ENCODE measurements around the gene TSPAN9. TPM values are rescaled to one million over a fixed set of nuclear protein-coding genes. Genes with fewer than 3 reads are reported as not detected.

Gene TSPAN9
- total RNA-seq, 1 experiment from 2014 or later = 13.2 TPM

- ChIA-PET RAD21 (ENCODE audit: low non-redundant PET in 1 of 2, low total read pairs in 2 of 2, uncharacterized antibody in 2 of 2, unreplicated experiment in 2 of 2) (no interaction called here), POLR2A (no interaction called here), CTCF (no interaction called here)
- Histone ChIP-seq H3K4me1 (ENCODE audit: control insufficient read depth in 1 of 2, insufficient read depth in 2 of 2, low read length in 2 of 2) (no peaks in the 10 kb centered on the region), H3K36me3 (ENCODE audit: control insufficient read depth in 1 of 2, insufficient read depth in 2 of 2, low read length in 2 of 2) (no peaks in the 10 kb centered on the region), H3K27me3 (ENCODE audit: insufficient read depth, low read length) (no peaks in the 10 kb centered on the region), H3K79me2 (ENCODE audit: insufficient read depth, low read length) (no peaks in the 10 kb centered on the region), H3K9ac (ENCODE audit: low read length) (no peak overlapping the region), H3K9me3 (ENCODE audit: control insufficient read depth in 1 of 2, insufficient read depth in 1 of 2, low read depth in 1 of 2, low read length in 2 of 2) (no peaks in the 10 kb centered on the region), H3K27ac (ENCODE audit: low read depth, low read length) (no peak overlapping the region), H2AFZ (ENCODE audit: low read depth, low read length, poor library complexity, severe bottlenecking) (no peak overlapping the region), H3K9me2 (ENCODE audit: insufficient read depth) (no peaks in the 10 kb centered on the region), H3K4me2 (ENCODE audit: low read length) (no peak overlapping the region), H4K20me1 (ENCODE audit: insufficient read depth) (no peaks in the 10 kb centered on the region), H3K4me3 (replicated peaks in 1 of 2; ENCODE audit: low read depth in 1 of 2, low read length in 2 of 2) (no peak overlapping the region)
- no peak for ATAC-seq
- no peak for DNase-seq (ENCODE audit: low read depth, low spot score)
- intact Hi-C loops (cut with micrococcal nuclease) = no loop called here
- BruUV-seq (replicated peaks) = no TSS peak
- TF ChIP-seq POLR2A (IDR thresholded peaks at IDR 0.05; ENCODE audit: borderline replicate concordance, extremely low read depth, insufficient read depth, insufficient read length) (no peak), EZH2 (IDR thresholded peaks at IDR 0.05) (no peak), EZH2phosphoT487 (IDR thresholded peaks at IDR 0.05; ENCODE audit: borderline replicate concordance) (no peak), ATF3 (IDR thresholded peaks at IDR 0.05) (no peak)
Observed at GRCh38 chr12:3114671-3115070, 37.5 kb downstream of the TSPAN9 start.

- no peaks in the 10 kb centered on the region for H3K9me2 ChIP-seq (ENCODE audit: insufficient read depth)
- no peaks in the 10 kb centered on the region for H3K79me2 ChIP-seq (ENCODE audit: insufficient read depth, low read length)
- no peaks in the 10 kb centered on the region for H3K36me3 ChIP-seq (ENCODE audit: control insufficient read depth in 1 of 2, insufficient read depth in 2 of 2, low read length in 2 of 2)
- CTCF ChIA-PET = no interaction called here
- no peaks in the 10 kb centered on the region for H3K27me3 ChIP-seq (ENCODE audit: insufficient read depth, low read length)
- H3K4me2 ChIP-seq (ENCODE audit: low read length) = no peak overlapping the region
- DNase-seq (ENCODE audit: low read depth, low spot score) = no peak
- intact Hi-C loops (cut with micrococcal nuclease) = no loop called here
- no peaks in the 10 kb centered on the region for H3K4me1 ChIP-seq (ENCODE audit: control insufficient read depth in 1 of 2, insufficient read depth in 2 of 2, low read length in 2 of 2)
- BruUV-seq (replicated peaks) = no TSS peak
- TF ChIP-seq CBX3 (IDR thresholded peaks at IDR 0.05; ENCODE audit: low read depth) (no peak), SIN3A (IDR thresholded peaks at IDR 0.05; ENCODE audit: low read depth) (no peak), TCF7L2 (IDR thresholded peaks at IDR 0.05; ENCODE audit: borderline replicate concordance, extremely low read depth, insufficient read depth, insufficient read length) (no peak), SRF (IDR thresholded peaks at IDR 0.05; ENCODE audit: low read depth) (no peak), EZH2phosphoT487 (IDR thresholded peaks at IDR 0.05; ENCODE audit: borderline replicate concordance) (no peak), EGR1 (IDR thresholded peaks at IDR 0.05; ENCODE audit: low read depth) (no peak), JUND (IDR thresholded peaks at IDR 0.05) (no peak), MAX (IDR thresholded peaks at IDR 0.05) (no peak), POLR2A (IDR thresholded peaks at IDR 0.05; ENCODE audit: borderline replicate concordance, extremely low read depth, insufficient read depth, insufficient read length) (no peak), ZNF274 (IDR thresholded peaks at IDR 0.05; ENCODE audit: low read depth, low read length) (no peak), FOSL1 (IDR thresholded peaks at IDR 0.05; ENCODE audit: low read depth) (no peak), CEBPB (IDR thresholded peaks at IDR 0.05; ENCODE audit: low read depth) (no peak), POLR2AphosphoS5 (IDR thresholded peaks at IDR 0.05; ENCODE audit: low read depth, low read length) (no peak), ATF3 (IDR thresholded peaks at IDR 0.05) (no peak)
- RAD21 ChIA-PET (ENCODE audit: low non-redundant PET in 1 of 2, low total read pairs in 2 of 2, uncharacterized antibody in 2 of 2, unreplicated experiment in 2 of 2) = no interaction called here
- no peak overlapping the region for H3K9ac ChIP-seq (ENCODE audit: low read length)
- H4K20me1 ChIP-seq (ENCODE audit: insufficient read depth) = no peaks in the 10 kb centered on the region
- no peak overlapping the region for H3K4me3 ChIP-seq (replicated peaks in 1 of 2; ENCODE audit: low read depth in 1 of 2, low read length in 2 of 2)
- H3K27ac ChIP-seq (ENCODE audit: low read depth, low read length) = no peak overlapping the region
- H2AFZ ChIP-seq (ENCODE audit: low read depth, low read length, poor library complexity, severe bottlenecking) = no peak overlapping the region
- H3K9me3 ChIP-seq (ENCODE audit: control insufficient read depth in 1 of 2, insufficient read depth in 1 of 2, low read depth in 1 of 2, low read length in 2 of 2) = no peaks in the 10 kb centered on the region
- ATAC-seq = no peak
- POLR2A ChIA-PET = no interaction called here
Observed at GRCh38 chr12:3115078-3115477, 37.9 kb downstream of the TSPAN9 start.

Data from HCT116 (cell line).